Head of caudate nucleus (tissue), 42 donors: Measurements from ENCODE around the gene SRSF8.

Experiments
- DNase-seq, 42 donors: peaks; one replicate each; pipeline versions ENCODE4 v3.0.0 to v3.0.0-alpha.2; 2020 to 2021; ENCODE audit warnings: mixed read lengths in 7 of 42
- intact Hi-C: fragments of 100-400 bp; cut with DNase I; formaldehyde crosslinking; loops from one replicate; pipeline ENCODE4 v1.15.0; 2022

The SRSF8 gene

GRCh38 chr11:95111923-95112540 lies 45.3 kb downstream of the SRSF8 start:
- DNase-seq = no peak
- intact Hi-C loops = no loop called here

GRCh38 chr11:95115597-95115996 lies 48.9 kb downstream of the SRSF8 start:
- intact Hi-C loops = no loop called here
- DNase-seq = no peak

- intact Hi-C loops = no loop called here
- DNase-seq = no peak
These were observed 52.8 kb downstream of the SRSF8 start for GRCh38 chr11:95119361-95120060.
